HepG2 (cell line): Measurements from ENCODE around the gene KCNJ1. TPM values are rescaled to one million over a fixed set of nuclear protein-coding genes. Genes with fewer than 3 reads are reported as not detected.

Experiments used
- AHDC1 ChIP-seq: sonication (generic); formaldehyde crosslinking; IDR thresholded peaks from 2 replicates; pipeline ENCODE4 v1.5.1; 2020; ENCODE audit warnings: mild to moderate bottlenecking, missing genetic modification reagents, borderline replicate concordance
- AHR ChIP-seq: IDR thresholded peaks from 2 replicates; pipeline ENCODE4 v1.6.1; 2018; ENCODE audit warnings: missing genetic modification reagents, missing compliant biosample characterization
- BORCS8-MEF2B ChIP-seq: sonication (generic); formaldehyde crosslinking; IDR thresholded peaks from 2 replicates; pipeline ENCODE4 v1.8.0; 2022; ENCODE audit warnings: mild to moderate bottlenecking, missing genetic modification reagents
- GABPB1 ChIP-seq: IDR thresholded peaks from 2 replicates; pipeline ENCODE4 v1.6.1; 2016; ENCODE audit warnings: mild to moderate bottlenecking, missing genetic modification reagents, moderate library complexity, missing compliant biosample characterization
- GATAD1 ChIP-seq: IDR thresholded peaks from 2 replicates; pipeline ENCODE4 v1.6.1; 2016; ENCODE audit warnings: missing genetic modification reagents, missing compliant biosample characterization
- HDAC6 ChIP-seq: fragments of 200-600 bp; sonication (generic); IDR thresholded peaks from 2 replicates; pipeline ENCODE4 v1.7.0; 2017; ENCODE audit warnings: mild to moderate bottlenecking, antibody characterized with exemption, low read length, low read depth
- HNF4A ChIP-seq: sonication (generic); formaldehyde crosslinking; IDR thresholded peaks from 2 replicates; pipeline ENCODE4 v1.4.0; 2020; ENCODE audit warnings: missing genetic modification reagents
- IRF9 ChIP-seq: sonication (generic); formaldehyde crosslinking; IDR thresholded peaks from 2 replicates; pipeline ENCODE4 v1.8.0; 2022; ENCODE audit warnings: missing genetic modification reagents, mild to moderate bottlenecking, borderline replicate concordance
- NFIB ChIP-seq: sonication (generic); formaldehyde crosslinking; IDR thresholded peaks from 2 replicates; pipeline ENCODE4 v1.9.0; 2021; ENCODE audit warnings: missing genetic modification reagents, mild to moderate bottlenecking, borderline replicate concordance
- NR2F6 ChIP-seq, 2 experiments: IDR thresholded peaks; 2 replicates each; pipeline ENCODE4 v1.6.1; 2016; ENCODE audit warnings: antibody characterized with exemption in 1 of 2, mild to moderate bottlenecking in 1 of 2
- SMYD3 ChIP-seq: sonication (generic); formaldehyde crosslinking; IDR thresholded peaks from 2 replicates; pipeline ENCODE4 v1.8.1; 2023; ENCODE audit warnings: mild to moderate bottlenecking, missing genetic modification reagents
- STAG1 ChIP-seq: sonication (generic); formaldehyde crosslinking; IDR thresholded peaks from 2 replicates; pipeline ENCODE4 v1.4.0; 2020; ENCODE audit warnings: missing genetic modification reagents
- TFDP2 ChIP-seq: sonication (generic); formaldehyde crosslinking; IDR thresholded peaks from 2 replicates; pipeline ENCODE4 v1.4.0; 2020; ENCODE audit warnings: missing genetic modification reagents
- XRCC5 ChIP-seq: fragments of 200-400 bp; formaldehyde crosslinking; optimal IDR thresholded peaks from 2 replicates; pipeline ENCODE3; 2017; ENCODE audit warnings: mild to moderate bottlenecking, low read length
- ZFAT ChIP-seq: sonication (generic); formaldehyde crosslinking; conservative IDR thresholded peaks from 2 replicates; pipeline ENCODE4 v1.8.1; 2023; ENCODE audit warnings: missing genetic modification reagents, inconsistent platforms
- ZMYM3 ChIP-seq: sonication (generic); formaldehyde crosslinking; IDR thresholded peaks from 2 replicates; pipeline ENCODE4 v1.5.1; 2020; ENCODE audit warnings: mild to moderate bottlenecking, missing genetic modification reagents
- ZNF143 ChIP-seq: sonication (generic); formaldehyde crosslinking; IDR thresholded peaks from 2 replicates; pipeline ENCODE4 v1.4.0; 2020; ENCODE audit warnings: missing genetic modification reagents
- ZNF205 ChIP-seq: IDR thresholded peaks from 2 replicates; pipeline ENCODE4 v1.6.1; 2018; ENCODE audit warnings: missing biosample characterization, missing genetic modification reagents
- ZNF383 ChIP-seq: sonication (generic); formaldehyde crosslinking; IDR thresholded peaks from 2 replicates; pipeline ENCODE4 v1.4.0; 2020; ENCODE audit warnings: missing genetic modification reagents, mild to moderate bottlenecking, borderline replicate concordance
- ZNF501 ChIP-seq: sonication (generic); formaldehyde crosslinking; IDR thresholded peaks from 2 replicates; pipeline ENCODE4 v1.5.1; 2020; ENCODE audit warnings: mild to moderate bottlenecking, moderate library complexity, missing genetic modification reagents
- ZNF589 ChIP-seq: sonication (generic); formaldehyde crosslinking; conservative IDR thresholded peaks from 2 replicates; pipeline ENCODE4 v1.8.0; 2022; ENCODE audit warnings: mild to moderate bottlenecking, moderate library complexity, missing genetic modification reagents
- ZSCAN22 ChIP-seq: sonication (generic); formaldehyde crosslinking; IDR thresholded peaks from 2 replicates; pipeline ENCODE4 v1.4.0; 2020; ENCODE audit warnings: mild to moderate bottlenecking, missing genetic modification reagents
- ZSCAN31 ChIP-seq: sonication (generic); formaldehyde crosslinking; IDR thresholded peaks from 2 replicates; pipeline ENCODE4 v1.5.0; 2020; ENCODE audit warnings: low read depth, mild to moderate bottlenecking, missing genetic modification reagents
- polyA plus RNA-seq, 8 experiments: library from polyadenylated mRNA; depleted of rRNA in 3 of 8; stranded (reverse) in 7 of 8; unstranded in 1 of 8; fragments of >200 nt; fragmentation: Illumina TruSeq in 4 of 8; extraction: Trizol in 4 of 8; gene quantifications; 2 replicates each; pipeline versions ENCODE4 v1.2.1 to v1.2.3, GENCODE V29; 2011 to 2016; ENCODE audit warnings: low read depth in 4 of 8, missing spikeins in 1 of 8, mixed read lengths in 1 of 8; ENCODE audit not compliant: insufficient read depth in 1 of 8
- total RNA-seq, 5 experiments: library from RNA; depleted of rRNA; stranded (reverse); fragments of >200 nt; fragmentation: Illumina TruSeq; extraction: Trizol; gene quantifications; 2 replicates each; pipeline ENCODE4 v1.2.3, GENCODE V29; 2016; ENCODE audit warnings: low read depth in 1 of 5

The KCNJ1 gene
- total and polyA plus RNA-seq, 2 of the 13 experiments (the other 11 are each of a cell fraction or from before 2014, with no cell fraction given) = not detected

GRCh38 chr11:128859563-128860441 is 7.3 kb downstream of the KCNJ1 start (continued):
- TF ChIP-seq AHDC1 (CRISPR knock-in tag) (no peak), ZNF501 (CRISPR knock-in tag) (peak; percentile 61; the same call in 1 of the 2 replicates), ZSCAN22 (CRISPR knock-in tag) (no peak), ZFAT (CRISPR knock-in tag) (no peak), HNF4A (no peak), IRF9 (CRISPR knock-in tag) (no peak), SMYD3 (CRISPR knock-in tag) (no peak), ZNF143 (CRISPR knock-in tag) (no peak), ZNF383 (CRISPR knock-in tag) (no peak), HDAC6 (no peak), ZMYM3 (CRISPR knock-in tag) (no peak), ZNF589 (CRISPR knock-in tag) (no peak), NR2F6 (IDR thresholded peaks at IDR 0.05) (no peak), NR2F6 (CRISPR knock-in tag; IDR thresholded peaks at IDR 0.05) (no peak), XRCC5 (peak; percentile 74), ZSCAN31 (CRISPR knock-in tag) (no peak), AHR (CRISPR knock-in tag) (no peak), BORCS8-MEF2B (no peak), NFIB (CRISPR knock-in tag) (no peak), GABPB1 (CRISPR knock-in tag) (peak; percentile 60), ZNF205 (CRISPR knock-in tag) (no peak), STAG1 (peak; percentile 45), TFDP2 (CRISPR knock-in tag) (peak; percentile 33; the same call in 1 of the 2 replicates), GATAD1 (CRISPR knock-in tag) (no peak)
